Right lobe of liver (tissue), 4 donors: ENCODE results near the gene CCNE1.

ENCODE experiments used
- POLR2A ChIP-seq: fragments of 450-650 bp; IDR thresholded peaks from one replicate; pipeline ENCODE4 v1.6.1; 2017; ENCODE audit warnings: antibody characterized with exemption, mild to moderate bottlenecking
- TF ChIP-seq, protein P1 (sequence below), 4 donors: fragments of 200-600 bp in 3 of 4; fragments of 450-650 bp in 1 of 4; IDR thresholded peaks; one replicate each; pipeline versions ENCODE4 v1.5.1 to v1.8.0; 2016 to 2022; ENCODE audit warnings: antibody characterized with exemption in 4 of 4, mild to moderate bottlenecking in 2 of 4
- donor health status: DM: no; HTN: no; CAD: no.
- donor health status: DM: no; HTN: no; CAD: no.
- donor health status: DM: no; HTN: yes; CAD: no.

DNA sequence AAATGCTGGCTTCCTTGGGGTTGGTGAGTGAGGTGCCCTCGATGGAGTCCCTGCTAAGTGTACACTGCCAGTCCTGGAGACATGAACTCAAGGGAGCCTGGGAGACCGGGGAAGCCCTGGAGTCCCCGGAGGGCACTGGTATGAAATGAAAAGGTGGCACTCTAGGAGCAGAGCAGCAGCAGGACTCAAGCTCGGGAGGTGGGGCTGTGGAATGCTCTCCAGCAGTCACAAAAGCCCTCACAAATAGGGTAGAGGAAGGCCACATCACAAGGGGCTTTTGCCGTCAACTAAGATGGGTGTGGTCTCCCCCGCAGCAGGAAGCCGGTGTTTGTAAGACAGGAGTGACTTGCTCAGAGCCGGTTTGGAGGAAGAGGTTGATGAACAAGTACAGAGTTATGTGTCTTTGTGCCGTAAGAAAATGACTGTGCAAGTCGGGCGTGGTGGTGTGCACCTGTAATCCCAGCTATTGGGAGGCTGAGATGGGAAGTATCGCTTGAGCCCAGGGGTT, 19.3 kb downstream of the CCNE1 start:
- TF ChIP-seq, protein P1, sequence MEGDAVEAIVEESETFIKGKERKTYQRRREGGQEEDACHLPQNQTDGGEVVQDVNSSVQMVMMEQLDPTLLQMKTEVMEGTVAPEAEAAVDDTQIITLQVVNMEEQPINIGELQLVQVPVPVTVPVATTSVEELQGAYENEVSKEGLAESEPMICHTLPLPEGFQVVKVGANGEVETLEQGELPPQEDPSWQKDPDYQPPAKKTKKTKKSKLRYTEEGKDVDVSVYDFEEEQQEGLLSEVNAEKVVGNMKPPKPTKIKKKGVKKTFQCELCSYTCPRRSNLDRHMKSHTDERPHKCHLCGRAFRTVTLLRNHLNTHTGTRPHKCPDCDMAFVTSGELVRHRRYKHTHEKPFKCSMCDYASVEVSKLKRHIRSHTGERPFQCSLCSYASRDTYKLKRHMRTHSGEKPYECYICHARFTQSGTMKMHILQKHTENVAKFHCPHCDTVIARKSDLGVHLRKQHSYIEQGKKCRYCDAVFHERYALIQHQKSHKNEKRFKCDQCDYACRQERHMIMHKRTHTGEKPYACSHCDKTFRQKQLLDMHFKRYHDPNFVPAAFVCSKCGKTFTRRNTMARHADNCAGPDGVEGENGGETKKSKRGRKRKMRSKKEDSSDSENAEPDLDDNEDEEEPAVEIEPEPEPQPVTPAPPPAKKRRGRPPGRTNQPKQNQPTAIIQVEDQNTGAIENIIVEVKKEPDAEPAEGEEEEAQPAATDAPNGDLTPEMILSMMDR (IDR thresholded peaks at IDR 0.05), result no peak
- TF ChIP-seq POLR2A, result no peak
